HepG2 (cell line): ENCODE data around the gene C1orf159. TPM values are rescaled to one million over a fixed set of nuclear protein-coding genes. Genes with fewer than 3 reads are reported as not detected.

ENCODE experiments used
- ATAC-seq: fragments of 200-7000 bp; cut with Tn5 transposase; 3 replicates; pipeline ENCODE4 v1.9.1; 2020; ENCODE audit warnings: mild to moderate bottlenecking, moderate library complexity
- BruUV-seq: library from RNA; stranded (reverse); fragments of 400-500 nt; replicated peaks from 2 replicates; lab custom pipeline; 2021; lab: Mats Ljungman, UMichigan
- CTCF ChIA-PET: fragments of 300-600 bp; formaldehyde crosslinking; extraction: SDS; loops from one replicate; lab custom pipeline; 2021; ENCODE audit warnings: low total read pairs, inconsistent platforms, low intra/inter-chr PET ratio; lab: Yijun Ruan, JAX
- POLR2A ChIA-PET: fragments of 350-600 bp; sonication (Branson Sonifier 250); formaldehyde crosslinking; loops from one replicate; lab custom pipeline; 2020; ENCODE audit warnings: antibody characterized with exemption, inconsistent platforms; lab: Yijun Ruan, JAX
- DNase-seq: peaks from one replicate; pipeline ENCODE4 v3.0.0-alpha.2; 2015; ENCODE audit warnings: low spot score
- FAIRE-seq: peaks from 3 replicates; lab custom pipeline; 2011; peaks lifted over from hg19 to GRCh38; lab: Jason Lieb, UNC
- H2AFZ ChIP-seq: one replicate; pipeline ENCODE4 v1.6.1; 2011; ENCODE audit warnings: low read length, inconsistent platforms
- H3K27ac ChIP-seq: fragments of 300-600 bp; 3 replicates; pipeline ENCODE4 v1.8.0; 2011; ENCODE audit warnings: mixed run types, mild to moderate bottlenecking, mixed read lengths, low read length, inconsistent platforms; ENCODE audit not compliant: insufficient read depth; ENCODE audit errors: extremely low read length
- H3K27me3 ChIP-seq, 2 experiments: fragments of 200-600 bp in 1 of 2; 2 replicates in 1 of 2; 3 replicates in 1 of 2; pipeline versions ENCODE4 v1.6.0 to v1.8.0; 2011; ENCODE audit warnings: low read length in 2 of 2, mild to moderate bottlenecking in 2 of 2, moderate library complexity in 2 of 2, inconsistent platforms in 1 of 2; ENCODE audit not compliant: insufficient read depth in 2 of 2, control insufficient read depth in 1 of 2
- H3K36me3 ChIP-seq, 2 experiments: fragments of 200-600 bp in 1 of 2; replicated peaks in 1 of 2; 2 replicates in 1 of 2; 3 replicates in 1 of 2; pipeline versions ENCODE4 v1.5.1 to v1.8.0; 2011; ENCODE audit warnings: low read length in 2 of 2, inconsistent platforms in 1 of 2; ENCODE audit not compliant: insufficient read depth in 2 of 2, control insufficient read depth in 1 of 2
- H3K4me1 ChIP-seq: 2 replicates; pipeline ENCODE4 v1.5.1; 2012; ENCODE audit warnings: low read length, inconsistent platforms; ENCODE audit not compliant: insufficient read depth
- H3K4me2 ChIP-seq: 2 replicates; pipeline ENCODE4 v1.6.0; 2011; ENCODE audit warnings: low read depth, low read length, inconsistent platforms
- H3K4me3 ChIP-seq, 3 experiments: fragments of 200-600 bp in 1 of 3; sonication (generic), shearing (Covaris generic) in 1 of 3; replicated peaks in 1 of 3; 2 replicates each; pipeline ENCODE4 v1.5.1; 2011 to 2016; ENCODE audit warnings: low read length in 3 of 3, inconsistent platforms in 2 of 3, low read depth in 2 of 3, mild to moderate bottlenecking in 2 of 3, control low read depth in 1 of 3, mixed read lengths in 1 of 3; ENCODE audit not compliant: insufficient read depth in 1 of 3
- H3K79me2 ChIP-seq: one replicate; pipeline ENCODE4 v1.6.1; 2011; ENCODE audit warnings: low read length, inconsistent platforms; ENCODE audit not compliant: insufficient read depth
- H3K9ac ChIP-seq: 2 replicates; pipeline ENCODE4 v1.6.0; 2011; ENCODE audit warnings: mild to moderate bottlenecking, low read depth, low read length, inconsistent platforms; ENCODE audit not compliant: insufficient read depth
- H3K9me3 ChIP-seq: 2 replicates; pipeline ENCODE4 v1.5.1; 2012; ENCODE audit warnings: mild to moderate bottlenecking, low read length
- H4K20me1 ChIP-seq: 2 replicates; pipeline ENCODE4 v1.6.0; 2011; ENCODE audit warnings: inconsistent platforms, mild to moderate bottlenecking, low read length, moderate library complexity; ENCODE audit not compliant: insufficient read depth
- AGO2 ChIP-seq: fragments of 200-400 bp; formaldehyde crosslinking; optimal IDR thresholded peaks from 2 replicates; pipeline ENCODE3; 2017; ENCODE audit warnings: mild to moderate bottlenecking, low read depth, low read length, moderate library complexity
- ARID2 ChIP-seq: sonication (generic); formaldehyde crosslinking; IDR thresholded peaks from 2 replicates; pipeline ENCODE4 v1.8.1; 2022; ENCODE audit warnings: mild to moderate bottlenecking, missing genetic modification reagents, borderline replicate concordance
- CENPX ChIP-seq: sonication (generic); formaldehyde crosslinking; IDR thresholded peaks from 2 replicates; pipeline ENCODE4 v1.9.0; 2021; ENCODE audit warnings: mild to moderate bottlenecking, missing genetic modification reagents, moderate library complexity
- ERF ChIP-seq: IDR thresholded peaks from 2 replicates; pipeline ENCODE4 v1.6.1; 2018; ENCODE audit warnings: missing biosample characterization, missing genetic modification reagents
- GPBP1L1 ChIP-seq: sonication (generic); formaldehyde crosslinking; IDR thresholded peaks from 2 replicates; pipeline ENCODE4 v1.5.0; 2020; ENCODE audit warnings: mild to moderate bottlenecking, missing genetic modification reagents
- GPN1 ChIP-seq: sonication (generic); formaldehyde crosslinking; IDR thresholded peaks from 2 replicates; pipeline ENCODE4 v1.5.1; 2020; ENCODE audit warnings: missing genetic modification reagents, borderline replicate concordance
- IRF9 ChIP-seq: sonication (generic); formaldehyde crosslinking; IDR thresholded peaks from 2 replicates; pipeline ENCODE4 v1.8.0; 2022; ENCODE audit warnings: missing genetic modification reagents, mild to moderate bottlenecking, borderline replicate concordance
- KDM2A ChIP-seq: sonication (generic); formaldehyde crosslinking; IDR thresholded peaks from 2 replicates; pipeline ENCODE4 v1.4.0; 2020; ENCODE audit warnings: low read depth, missing genetic modification reagents, borderline replicate concordance
- NR2F1 ChIP-seq, 2 experiments: fragments of 450-650 bp in 1 of 2; formaldehyde crosslinking in 1 of 2; IDR thresholded peaks; 2 replicates each; pipeline versions ENCODE4 v1.5.0 to v1.6.1; 2016 to 2020; ENCODE audit warnings: mild to moderate bottlenecking in 1 of 2, missing compliant biosample characterization in 1 of 2, missing genetic modification reagents in 1 of 2, moderate library complexity in 1 of 2
- NR2F6 ChIP-seq, 2 experiments: IDR thresholded peaks; 2 replicates each; pipeline ENCODE4 v1.6.1; 2016; ENCODE audit warnings: antibody characterized with exemption in 1 of 2, mild to moderate bottlenecking in 1 of 2
- RARA ChIP-seq: IDR thresholded peaks from 2 replicates; pipeline ENCODE4 v1.6.1; 2016; ENCODE audit warnings: missing genetic modification reagents, missing compliant biosample characterization
- RXRB ChIP-seq: IDR thresholded peaks from 2 replicates; pipeline ENCODE4 v1.6.1; 2016; ENCODE audit warnings: borderline replicate concordance, missing genetic modification reagents, missing compliant biosample characterization
- SAFB2 ChIP-seq: sonication (generic); formaldehyde crosslinking; IDR thresholded peaks from 2 replicates; pipeline ENCODE4 v1.5.1; 2020; ENCODE audit warnings: missing genetic modification reagents, low read depth, mild to moderate bottlenecking, borderline replicate concordance
- TEAD3 ChIP-seq: optimal IDR thresholded peaks from 2 replicates; pipeline ENCODE3; 2016; ENCODE audit warnings: borderline replicate concordance
- THAP11 ChIP-seq: IDR thresholded peaks from 2 replicates; pipeline ENCODE4 v1.6.1; 2016; ENCODE audit warnings: missing biosample characterization, missing genetic modification reagents
- YY1 ChIP-seq: IDR thresholded peaks from 2 replicates; pipeline ENCODE4 v1.6.1; 2011; ENCODE audit warnings: low read length, low read depth, moderate library complexity, mild to moderate bottlenecking; ENCODE audit not compliant: insufficient read depth, insufficient replicate concordance
- ZIK1 ChIP-seq: sonication (generic); formaldehyde crosslinking; IDR thresholded peaks from 2 replicates; pipeline ENCODE4 v1.5.0; 2020; ENCODE audit warnings: mild to moderate bottlenecking, low read depth, missing genetic modification reagents, borderline replicate concordance
- ZMAT5 ChIP-seq: sonication (generic); formaldehyde crosslinking; IDR thresholded peaks from 2 replicates; pipeline ENCODE4 v1.5.0; 2020; ENCODE audit warnings: mild to moderate bottlenecking, low read depth, missing genetic modification reagents, borderline replicate concordance
- ZNF20 ChIP-seq: sonication (generic); formaldehyde crosslinking; IDR thresholded peaks from 2 replicates; pipeline ENCODE4 v1.4.0; 2020; ENCODE audit warnings: mild to moderate bottlenecking, moderate library complexity, missing genetic modification reagents
- ZNF580 ChIP-seq: IDR thresholded peaks from 2 replicates; pipeline ENCODE4 v1.6.1; 2016; ENCODE audit warnings: low read depth, borderline replicate concordance
- ZNF607 ChIP-seq: sonication (generic); formaldehyde crosslinking; IDR thresholded peaks from 2 replicates; pipeline ENCODE4 v1.5.1; 2020; ENCODE audit warnings: missing genetic modification reagents, mild to moderate bottlenecking, borderline replicate concordance
- WGBS: methylation state at CpG from one replicate; pipeline ENCODE4 v1.1.6; 2017; ENCODE audit warnings: low lambda C conversion rate; 5-methylcytosine and 5-hydroxymethylcytosine counted together
- in situ Hi-C: cut with HindIII; loops from 2 replicates; pipeline ENCODE4 v1.10.0; 2017; ENCODE audit warnings: low pct_unique_long_range_greater_than_20kb; ENCODE audit not compliant: extremely low pct_ligation_motif_present
- intact Hi-C: fragments of 100-400 bp; cut with micrococcal nuclease; formaldehyde crosslinking; loops from one replicate; pipeline ENCODE4 v1.10.0; 2022; ENCODE audit not compliant: unreplicated experiment
- polyA plus RNA-seq, 8 experiments: library from polyadenylated mRNA; depleted of rRNA in 3 of 8; stranded (reverse) in 7 of 8; unstranded in 1 of 8; fragments of >200 nt; fragmentation: Illumina TruSeq in 4 of 8; extraction: Trizol in 4 of 8; gene quantifications; 2 replicates each; pipeline versions ENCODE4 v1.2.1 to v1.2.3, GENCODE V29; 2011 to 2016; ENCODE audit warnings: low read depth in 4 of 8, missing spikeins in 1 of 8, mixed read lengths in 1 of 8; ENCODE audit not compliant: insufficient read depth in 1 of 8
- total RNA-seq, 5 experiments: library from RNA; depleted of rRNA; stranded (reverse); fragments of >200 nt; fragmentation: Illumina TruSeq; extraction: Trizol; gene quantifications; 2 replicates each; pipeline ENCODE4 v1.2.3, GENCODE V29; 2016; ENCODE audit warnings: low read depth in 1 of 5

The C1orf159 gene
- total and polyA plus RNA-seq, 2 of the 13 experiments (the other 11 are each of a cell fraction or from before 2014, with no cell fraction given): 3.8 to 6.7 TPM

GRCh38 chr1:1065265-1065939 is 50.5 kb downstream of the C1orf159 start:
- CTCF ChIA-PET: no interaction called here
- Histone ChIP-seq H3K4me2 (peak overlapping the region; percentile 53), H3K27ac (no peak overlapping the region), H3K27me3 (peaks cover 3 to 10% of the 10 kb centered on the region in 2 experiments; a peak in 4 of 5 replicates), H2AFZ (no peak overlapping the region), H3K4me1 (peaks cover 46% of the 10 kb centered on the region), H4K20me1 (no peaks in the 10 kb centered on the region), H3K9ac (no peak overlapping the region), H3K4me3 (no peak overlapping the region; a peak in 1 of 6 replicates), H3K9me3 (no peaks in the 10 kb centered on the region), H3K79me2 (no peaks in the 10 kb centered on the region), H3K36me3 (no peaks in the 10 kb centered on the region)
- FAIRE-seq (no peak), ATAC-seq (peak; percentile 35), DNase-seq (peak; percentile 24)
- WGBS: 10% methylated on average over 17 of the region's 20 CpGs
- no TSS peak for BruUV-seq
- in situ Hi-C loops (no loop called here), intact Hi-C loops (no loop called here)
- POLR2A ChIA-PET: interaction anchor here (1.9 to 2.5 kb wide), 2 partner anchors 14 to 48 kb away, joined by 9 to 11 read pairs; no protein-coding TSS in a partner anchor
- TF ChIP-seq AGO2 (peak; percentile 25), ARID2 (no peak), ZMAT5 (no peak), ERF (peak; percentile 17; the same call in 1 of the 2 replicates), ZIK1 (CRISPR knock-in tag) (no peak), KDM2A (peak; percentile 35; the same call in 1 of the 2 replicates), GPBP1L1 (CRISPR knock-in tag) (no peak), TEAD3 (peak; percentile 37), IRF9 (CRISPR knock-in tag) (no peak), RXRB (peak; percentile 32; the same call in 1 of the 2 replicates), THAP11 (peak; percentile 26; the same call in 1 of the 2 replicates), ZNF607 (CRISPR knock-in tag) (0 out of 2 replicates have a peak, but pooled peaks have one; percentile 41), ZNF20 (CRISPR knock-in tag) (no peak), NR2F1 (CRISPR knock-in tag; IDR thresholded peaks at IDR 0.05) (peak; percentile 37 to 47; a peak in 2 of 4 replicates), CENPX (CRISPR knock-in tag) (no peak), GPN1 (CRISPR knock-in tag) (no peak), YY1 (peak; percentile 26), RARA (peak; percentile 71), ZNF580 (0 out of 2 replicates have a peak, but pooled peaks have one; percentile 33), NR2F6 (IDR thresholded peaks at IDR 0.05) (0 out of 2 replicates have a peak, but pooled peaks have one; percentile 17), NR2F6 (CRISPR knock-in tag; IDR thresholded peaks at IDR 0.05) (peak; percentile 68), SAFB2 (CRISPR knock-in tag) (no peak)
